H4 (cell line): ENCODE measurements around the gene MPST. TPM values are rescaled to one million over a fixed set of nuclear protein-coding genes. Genes with fewer than 3 reads are reported as not detected.

ENCODE experiments used
- DNase-seq: peaks from one replicate; pipeline ENCODE4 v3.0.0-alpha.2; 2015; ENCODE audit warnings: low spot score
- total RNA-seq: library from RNA; depleted of rRNA; stranded (reverse); fragments of >200 nt; shearing (Covaris generic); gene quantifications from 2 replicates; pipeline ENCODE4 v1.2.3, GENCODE V29; 2014

Gene MPST
- total RNA-seq, 1 experiment from 2014 or later = 39.6 TPM

- DNase-seq = no peak
Observed at GRCh38 chr22:37000676-37001534, 18.6 kb upstream of the MPST start.

GRCh38 chr22:37001826-37002225 lies 17.7 kb upstream of the MPST start:
- DNase-seq = no peak

- DNase-seq = no peak
Observed at GRCh38 chr22:37002633-37003032, 16.9 kb upstream of the MPST start.

- DNase-seq = no peak
Observed at GRCh38 chr22:37007651-37008050, 11.9 kb upstream of the MPST start.

GRCh38 chr22:37008365-37008764 lies 11.2 kb upstream of the MPST start:
- DNase-seq = no peak

GRCh38 chr22:37009490-37009889 lies 10.1 kb upstream of the MPST start:
- DNase-seq = no peak

GRCh38 chr22:37010174-37010573 lies 9.4 kb upstream of the MPST start:
- no peak for DNase-seq

GRCh38 chr22:37010976-37011375 lies 8.6 kb upstream of the MPST start:
- no peak for DNase-seq

GRCh38 chr22:37011472-37011871 lies 8.1 kb upstream of the MPST start:
- no peak for DNase-seq

GRCh38 chr22:37012262-37012904 lies 7.2 kb upstream of the MPST start:
- no peak for DNase-seq

- DNase-seq = no peak
Observed at GRCh38 chr22:37012956-37013355, 6.6 kb upstream of the MPST start.

- no peak for DNase-seq
Observed at GRCh38 chr22:37014415-37014806, 5.1 kb upstream of the MPST start.

- DNase-seq = no peak
Observed at GRCh38 chr22:37014835-37015586, 4.5 kb upstream of the MPST start.

GRCh38 chr22:37015587-37015878 lies 4.0 kb upstream of the MPST start:
- no peak for DNase-seq

- DNase-seq = peak; percentile 19
Observed at GRCh38 chr22:37016134-37016910, 3.2 kb upstream of the MPST start.

GRCh38 chr22:37017356-37017755 lies 2.2 kb upstream of the MPST start:
- no peak for DNase-seq

GRCh38 chr22:37018086-37018814 lies 1.3 kb upstream of the MPST start:
- DNase-seq = no peak

- no peak for DNase-seq
Observed at GRCh38 chr22:37018815-37019308, 680 bp upstream of the MPST start.

- DNase-seq = peak; percentile 17
Observed at GRCh38 chr22:37020192-37020479, 594 bp downstream of the MPST start.

- DNase-seq = no peak
Observed at GRCh38 chr22:37021041-37021440, 1.5 kb downstream of the MPST start.

- DNase-seq = no peak
Observed at GRCh38 chr22:37021710-37022482, 2.4 kb downstream of the MPST start.
